Measurements from ENCODE around the gene SLIT3.
"Not testable (repeated sequence)": the region's sequence is repeated elsewhere in the genome, so short reads cannot be mapped to it uniquely, and the experiment has no call there.

Gene SLIT3

GRCh38 chr5:168642019-168642418 lies 658.9 kb downstream of the SLIT3 start:
- in situ Hi-C loops (cut with MboI; ENCODE audit: low sequenced_read_pairs), result no loop called here

- in situ Hi-C loops (cut with MboI; ENCODE audit: low sequenced_read_pairs), result not testable (repeated sequence)
These were observed 662.1 kb downstream of the SLIT3 start for GRCh38 chr5:168638846-168639245.

- in situ Hi-C loops (cut with MboI; ENCODE audit: low sequenced_read_pairs), result no loop called here
These were observed 663.1 kb downstream of the SLIT3 start for GRCh38 chr5:168637793-168638192.

- in situ Hi-C loops (cut with MboI; ENCODE audit: low sequenced_read_pairs), result no loop called here
These were observed 663.7 kb downstream of the SLIT3 start for GRCh38 chr5:168637281-168637680.

- in situ Hi-C loops (cut with MboI; ENCODE audit: low sequenced_read_pairs), result not testable (repeated sequence)
These were observed 670.0 kb downstream of the SLIT3 start for GRCh38 chr5:168630958-168631357.

- in situ Hi-C loops (cut with MboI; ENCODE audit: low sequenced_read_pairs), result no loop called here
These were observed 676.0 kb downstream of the SLIT3 start for GRCh38 chr5:168624850-168625364.

- in situ Hi-C loops (cut with MboI; ENCODE audit: low sequenced_read_pairs), result no loop called here
These were observed 680.1 kb downstream of the SLIT3 start for GRCh38 chr5:168620807-168621206.

GRCh38 chr5:168614661-168615060 lies 686.3 kb downstream of the SLIT3 start:
- in situ Hi-C loops (cut with MboI; ENCODE audit: low sequenced_read_pairs), result no loop called here

GRCh38 chr5:168613996-168614395 lies 686.9 kb downstream of the SLIT3 start:
- in situ Hi-C loops (cut with MboI; ENCODE audit: low sequenced_read_pairs), result no loop called here

GRCh38 chr5:168613396-168613795 lies 687.5 kb downstream of the SLIT3 start:
- in situ Hi-C loops (cut with MboI; ENCODE audit: low sequenced_read_pairs), result no loop called here

GRCh38 chr5:168612996-168613395 lies 687.9 kb downstream of the SLIT3 start:
- in situ Hi-C loops (cut with MboI; ENCODE audit: low sequenced_read_pairs), result no loop called here

GRCh38 chr5:168612123-168612522 lies 688.8 kb downstream of the SLIT3 start:
- in situ Hi-C loops (cut with MboI; ENCODE audit: low sequenced_read_pairs), result no loop called here
